Esophagus squamous epithelium (tissue), 5 donors: ENCODE measurements around the gene ALDH5A1. TPM values are rescaled to one million over a fixed set of nuclear protein-coding genes. Genes with fewer than 3 reads are reported as not detected.

Experiments
- DNase-seq: peaks from one replicate; lab custom pipeline; 2025; lab: John Stamatoyannopoulos, UW
- H3K27ac ChIP-seq, 4 donors: fragments of 200-600 bp; sonication (generic); one replicate each; pipeline ENCODE4 v1.5.1; 2016 to 2019; ENCODE audit warnings: mild to moderate bottlenecking in 1 of 4
- H3K27me3 ChIP-seq, 4 donors: fragments of 200-600 bp; sonication (generic); 1 replicate in 3 of 4; 2 replicates in 1 of 4; pipeline versions ENCODE4 v1.5.1 to v1.6.0; 2017 to 2021; ENCODE audit warnings: antibody characterized with exemption in 1 of 4
- H3K36me3 ChIP-seq, 3 donors: fragments of 200-600 bp; sonication (generic); one replicate each; pipeline ENCODE4 v1.5.1; 2016 to 2019
- H3K4me1 ChIP-seq, 3 donors: fragments of 200-600 bp; sonication (generic); one replicate each; pipeline ENCODE4 v1.5.1; 2017 to 2019
- H3K4me3 ChIP-seq, 4 donors: fragments of 200-600 bp; sonication (generic); 1 replicate in 3 of 4; 2 replicates in 1 of 4; pipeline ENCODE4 v1.5.1; 2016 to 2019; ENCODE audit warnings: mild to moderate bottlenecking in 2 of 4, moderate library complexity in 1 of 4
- H3K9me3 ChIP-seq, 3 donors: fragments of 200-600 bp; sonication (generic); one replicate each; pipeline ENCODE4 v1.5.1; 2016 to 2019
- CTCF ChIP-seq, 6 experiments: fragments of 450-650 bp in 4 of 6; fragments of 200-600 bp in 2 of 6; sonication (generic) in 2 of 6; IDR thresholded peaks; one replicate each; pipeline ENCODE4 v1.5.1; 2016 to 2019; ENCODE audit warnings: antibody characterized with exemption in 6 of 6, mild to moderate bottlenecking in 4 of 6, moderate library complexity in 4 of 6
- POLR2A ChIP-seq, 4 donors: fragments of 450-650 bp; IDR thresholded peaks; one replicate each; pipeline ENCODE4 v1.6.1; 2017; ENCODE audit warnings: antibody characterized with exemption in 4 of 4, mild to moderate bottlenecking in 4 of 4, moderate library complexity in 3 of 4
- WGBS, 2 donors: methylation state at CpG; one replicate each; pipeline ENCODE4 v1.1.5; 2018; 5-methylcytosine and 5-hydroxymethylcytosine counted together
- intact Hi-C: fragments of 100-400 bp; cut with DNase I; formaldehyde crosslinking; loops from one replicate; pipeline ENCODE4 v1.15.0; 2022
- total RNA-seq, 4 donors: library from RNA; depleted of rRNA; stranded (reverse); fragments of >200 nt; gene quantifications; one replicate each; pipeline ENCODE4 v1.1.0, GENCODE V29; 2016
- donor health status: DM: yes; HTN: yes; CAD: no.

ALDH5A1 gene
- total RNA-seq, 4 donors from 2014 or later = 4.0 to 9.6 (median 6.0) TPM

GRCh38 chr6:24448828-24449525, 45.8 kb upstream of the ALDH5A1 start:
- Histone ChIP-seq H3K27ac (peak overlapping the region in 3 of 4 donors; percentile 71 to 73 (median 72)), H3K4me1 (peaks cover 4 to 13% (median 12%) of the 10 kb centered on the region in 3 donors), H3K9me3 (no peaks in the 10 kb centered on the region), H3K4me3 (no peak overlapping the region), H3K36me3 (no peaks in the 10 kb centered on the region), H3K27me3 (no peaks in the 10 kb centered on the region)
- no peak for DNase-seq
- intact Hi-C loops = no loop called here
- 42 to 57% methylated on average over 9 of the region's 9 CpGs for WGBS, 2 donors
- TF ChIP-seq POLR2A (IDR thresholded peaks at IDR 0.05) = no peak
- TF ChIP-seq CTCF (IDR thresholded peaks at IDR 0.05) = no peak

- Histone ChIP-seq H3K4me3 (no peak overlapping the region), H3K27me3 (no peaks in the 10 kb centered on the region), H3K36me3 (no peaks in the 10 kb centered on the region), H3K27ac (no peak overlapping the region), H3K9me3 (no peaks in the 10 kb centered on the region), H3K4me1 (peaks cover 4 to 13% (median 12%) of the 10 kb centered on the region in 3 donors)
- 57 to 68% methylated on average over 13 of the region's 13 CpGs for WGBS, 2 donors
- TF ChIP-seq CTCF (IDR thresholded peaks at IDR 0.05) (no peak), POLR2A (IDR thresholded peaks at IDR 0.05) (no peak)
- intact Hi-C loops = no loop called here
- no peak for DNase-seq
Observed at GRCh38 chr6:24451581-24452388, 43.0 kb upstream of the ALDH5A1 start.

GRCh38 chr6:24453921-24454320, 40.8 kb upstream of the ALDH5A1 start:
- 95 to 97% methylated on average over 8 to 10 of the region's 10 CpGs for whole genome bisulfite sequencing, 2 donors
- Histone ChIP-seq H3K36me3 (no peaks in the 10 kb centered on the region), H3K27ac (no peak overlapping the region), H3K9me3 (no peaks in the 10 kb centered on the region), H3K27me3 (no peaks in the 10 kb centered on the region), H3K4me1 (peaks cover 4 to 21% (median 7%) of the 10 kb centered on the region in 3 donors), H3K4me3 (no peak overlapping the region)
- DNase-seq = no peak
- TF ChIP-seq CTCF (IDR thresholded peaks at IDR 0.05) = no peak
- no peak for TF ChIP-seq POLR2A (IDR thresholded peaks at IDR 0.05)
- intact Hi-C loops = no loop called here

GRCh38 chr6:24454452-24454851, 40.3 kb upstream of the ALDH5A1 start:
- Histone ChIP-seq H3K36me3 (no peaks in the 10 kb centered on the region), H3K4me3 (no peak overlapping the region), H3K9me3 (no peaks in the 10 kb centered on the region), H3K27me3 (no peaks in the 10 kb centered on the region), H3K27ac (no peak overlapping the region), H3K4me1 (peaks cover 0 to 16% (median 2%) of the 10 kb centered on the region in 3 donors)
- no peak for DNase-seq
- TF ChIP-seq CTCF (IDR thresholded peaks at IDR 0.05) (no peak), POLR2A (IDR thresholded peaks at IDR 0.05) (no peak)
- WGBS, 2 donors = 75 to 93% methylated on average over 4 to 5 of the region's 5 CpGs
- intact Hi-C loops = no loop called here

- intact Hi-C loops = no loop called here
- no peak for DNase-seq
Observed at GRCh38 chr6:24455061-24455460, 39.7 kb upstream of the ALDH5A1 start.

More at GRCh38 chr6:24455061-24455460, 39.7 kb upstream of the ALDH5A1 start:
- 84 to 100% methylated on average over 4 of the region's 4 CpGs for WGBS, 2 donors
- H3K4me3 ChIP-seq = no peak overlapping the region
- no peak for TF ChIP-seq POLR2A (IDR thresholded peaks at IDR 0.05)
- no peak for TF ChIP-seq CTCF (IDR thresholded peaks at IDR 0.05)
- no peaks in the 10 kb centered on the region for H3K9me3 ChIP-seq
- H3K4me1 ChIP-seq = peaks cover 0 to 14% (median 0%) of the 10 kb centered on the region in 3 donors
- no peak overlapping the region for H3K27ac ChIP-seq
- no peaks in the 10 kb centered on the region for H3K36me3 ChIP-seq
- no peaks in the 10 kb centered on the region for H3K27me3 ChIP-seq
